NCI-H1092 (cell line): ENCODE results near the gene ARPP21.

Source experiments
- DNase-seq: peaks from one replicate; lab custom pipeline; 2025; lab: John Stamatoyannopoulos, UW

Gene ARPP21

GRCh38 chr3:35675621-35676020 lies 36.3 kb downstream of the ARPP21 start:
- no peak for DNase-seq

- no peak for DNase-seq
Observed at GRCh38 chr3:35677797-35678196, 38.5 kb downstream of the ARPP21 start.

- DNase-seq = no peak
Observed at GRCh38 chr3:35678643-35679161, 39.4 kb downstream of the ARPP21 start.

GRCh38 chr3:35679409-35680080 lies 40.2 kb downstream of the ARPP21 start:
- no peak for DNase-seq

GRCh38 chr3:35680866-35681650 lies 41.7 kb downstream of the ARPP21 start:
- DNase-seq = no peak

- no peak for DNase-seq
Observed at GRCh38 chr3:35685153-35685552, 45.8 kb downstream of the ARPP21 start.

- no peak for DNase-seq
Observed at GRCh38 chr3:35688826-35689225, 49.5 kb downstream of the ARPP21 start.

GRCh38 chr3:35690271-35690670 lies 50.9 kb downstream of the ARPP21 start:
- no peak for DNase-seq

- no peak for DNase-seq
Observed at GRCh38 chr3:35705904-35706303, 66.6 kb downstream of the ARPP21 start.

- no peak for DNase-seq
Observed at GRCh38 chr3:35707904-35708303, 68.6 kb downstream of the ARPP21 start.

- DNase-seq = no peak
Observed at GRCh38 chr3:35708394-35709271, 69.3 kb downstream of the ARPP21 start.

GRCh38 chr3:35709691-35710090 lies 70.4 kb downstream of the ARPP21 start:
- no peak for DNase-seq

GRCh38 chr3:35710554-35710953 lies 71.2 kb downstream of the ARPP21 start:
- no peak for DNase-seq

GRCh38 chr3:35718921-35719320 lies 79.6 kb downstream of the ARPP21 start:
- DNase-seq = no peak

GRCh38 chr3:35721628-35722027 lies 82.3 kb downstream of the ARPP21 start:
- DNase-seq = no peak

GRCh38 chr3:35722902-35723301 lies 83.6 kb downstream of the ARPP21 start:
- DNase-seq = no peak

- DNase-seq = no peak
Observed at GRCh38 chr3:35723480-35724097, 84.3 kb downstream of the ARPP21 start.

GRCh38 chr3:35724106-35724505 lies 84.8 kb downstream of the ARPP21 start:
- DNase-seq = no peak

GRCh38 chr3:35727179-35727578 lies 87.9 kb downstream of the ARPP21 start:
- DNase-seq = no peak

- DNase-seq = peak; percentile 27
Observed at GRCh38 chr3:35733341-35733740, 94.0 kb downstream of the ARPP21 start.

GRCh38 chr3:35733864-35734263 lies 94.5 kb downstream of the ARPP21 start:
- DNase-seq = no peak

- DNase-seq = no peak
Observed at GRCh38 chr3:35737080-35737479, 97.8 kb downstream of the ARPP21 start.
